Heart left ventricle (tissue), 13 donors: Measurements from ENCODE around the gene TCF7.

Experiments
- CTCF ChIP-seq, 12 donors: fragments of 200-600 bp; sonication (generic) in 4 of 12; IDR thresholded peaks; one replicate each; pipeline versions ENCODE4 v1.5.0 to v1.8.0; 2018 to 2022; ENCODE audit warnings: antibody characterized with exemption in 12 of 12, mild to moderate bottlenecking in 5 of 12
- POLR2A ChIP-seq, 2 donors: fragments of 450-650 bp; IDR thresholded peaks; one replicate each; pipeline ENCODE4 v1.6.1; 2017; ENCODE audit warnings: antibody characterized with exemption in 2 of 2, mild to moderate bottlenecking in 2 of 2, moderate library complexity in 2 of 2
- donor health status: ischemic (EF 13 %, LVEDD 7.1; RV severe dilation, severe dysfunction).
- donor health status: DM: no; HTN: yes; CAD: no.
- donor health status: DM: no; HTN: no; CAD: no.
- donor health status: ischemic (EF 25% LVEDD 6.9; RV normal size, moderate dysfunction).
- donor health status: ischemic (EF 25% LVEDD 5.7; RV mildly dilated, moderate dysfunction).
- donor health status: ischemic (EF 35%, LVEDD 5.7; RV mildly dilated, moderate dysfunction).
- donor health status: nonischemic (EF 11% LVEDD 7.7; RV severe dilation, severe dysfunction).
- donor health status: DM: yes; HTN: yes; CAD: no.
- donor health status: PGD.
- donor health status: ischemic (EF 29% LVEDD 5.4; RV normal size, mild dysfunction).
- donor health status: nonischemic (EF 23%, LVEDD 6.1; RV moderate dilation, normal function).

DNA sequence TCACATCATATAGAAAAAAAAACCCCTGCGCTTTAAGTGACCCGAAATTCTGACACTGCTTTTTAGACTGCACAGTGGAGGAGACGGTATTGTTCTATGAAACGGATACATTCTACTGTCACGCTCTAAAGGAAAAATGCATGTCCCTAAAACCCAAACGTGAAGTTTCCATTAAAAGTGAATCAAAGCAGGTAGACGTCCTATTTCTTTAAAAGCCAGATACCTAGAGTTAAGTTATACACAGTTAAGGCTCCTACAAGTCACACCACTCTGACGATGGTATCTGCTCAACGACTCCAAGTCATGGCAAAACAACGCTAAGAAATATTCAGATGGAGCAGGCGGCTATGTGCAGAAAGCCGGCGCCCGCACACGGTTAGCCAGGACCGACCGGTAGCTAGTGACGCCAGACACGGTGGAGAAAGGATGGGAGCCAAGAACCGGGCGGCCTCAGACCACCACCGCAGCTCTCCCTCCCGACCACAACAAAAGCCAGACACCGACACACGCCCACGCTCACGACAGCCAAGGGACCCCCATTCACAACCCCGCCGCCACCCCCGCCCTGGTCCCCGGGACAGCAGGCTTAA, 61.5 kb downstream of the TCF7 start:
- TF ChIP-seq POLR2A (IDR thresholded peaks at IDR 0.05) (no peak), CTCF (IDR thresholded peaks at IDR 0.05) (no peak)
